ENCODE data around the gene MYO15B.

DNA sequence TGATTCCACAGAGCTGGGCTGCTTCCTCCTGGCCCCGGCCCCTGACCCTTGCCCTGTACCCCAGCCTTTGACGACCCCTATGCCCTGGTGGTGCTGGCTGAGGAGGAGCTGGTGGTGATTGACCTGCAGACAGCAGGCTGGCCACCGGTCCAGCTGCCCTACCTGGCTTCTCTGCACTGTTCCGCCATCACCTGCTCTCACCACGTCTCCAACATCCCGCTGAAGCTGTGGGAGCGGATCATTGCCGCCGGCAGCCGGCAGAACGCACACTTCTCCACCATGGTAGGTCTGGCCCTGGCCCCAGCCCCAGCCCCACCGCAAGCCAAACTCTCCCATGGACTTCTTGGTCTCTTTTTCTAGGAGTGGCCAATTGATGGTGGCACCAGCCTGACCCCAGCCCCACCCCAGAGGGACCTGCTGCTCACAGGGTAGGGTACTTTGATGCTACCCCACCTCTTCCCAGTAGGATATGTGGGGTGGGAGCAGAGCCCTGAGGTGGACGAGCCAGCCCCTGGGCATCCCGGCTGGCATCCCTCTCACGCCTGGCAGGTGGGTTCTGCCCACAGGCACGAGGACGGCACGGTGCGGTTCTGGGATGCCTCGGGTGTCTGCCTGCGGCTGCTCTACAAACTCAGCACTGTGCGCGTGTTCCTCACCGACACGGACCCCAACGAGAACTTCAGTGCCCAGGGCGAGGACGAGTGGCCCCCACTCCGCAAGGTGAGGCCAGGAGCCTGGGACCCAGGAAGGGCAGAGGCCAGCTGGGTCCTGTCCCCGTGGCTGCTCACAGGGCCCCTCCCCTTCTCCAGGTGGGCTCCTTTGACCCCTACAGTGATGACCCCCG is 19.0 kb upstream of the MYO15B start:
- TF ChIP-seq POLR2AphosphoS5 (IDR thresholded peaks at IDR 0.05; ENCODE audit: low read depth) (no peak), CTCF (IDR thresholded peaks at IDR 0.05; ENCODE audit: insufficient read depth, low read length) (no peak)
